Measurements from ENCODE around the gene ARHGEF19.

GRCh38 chr1:16217061-16217785 is 4.8 kb upstream of the ARHGEF19 start:
- TF ChIP-seq CTCF (IDR thresholded peaks at IDR 0.05; ENCODE audit: insufficient read depth, low read length) (no peak), POLR2AphosphoS5 (IDR thresholded peaks at IDR 0.05; ENCODE audit: low read depth) (no peak), GABPA (IDR thresholded peaks at IDR 0.05; ENCODE audit: low read depth) (no peak)
